ENCODE results near the gene KLHL8. TPM values are rescaled to one million over a fixed set of nuclear protein-coding genes. Genes with fewer than 3 reads are reported as not detected.
"Not testable (repeated sequence)": the region's sequence is repeated elsewhere in the genome, so short reads cannot be mapped to it uniquely, and the experiment has no call there.

Gene KLHL8
- total RNA-seq, 1 donor from 2014 or later, result 12.9 TPM

DNA sequence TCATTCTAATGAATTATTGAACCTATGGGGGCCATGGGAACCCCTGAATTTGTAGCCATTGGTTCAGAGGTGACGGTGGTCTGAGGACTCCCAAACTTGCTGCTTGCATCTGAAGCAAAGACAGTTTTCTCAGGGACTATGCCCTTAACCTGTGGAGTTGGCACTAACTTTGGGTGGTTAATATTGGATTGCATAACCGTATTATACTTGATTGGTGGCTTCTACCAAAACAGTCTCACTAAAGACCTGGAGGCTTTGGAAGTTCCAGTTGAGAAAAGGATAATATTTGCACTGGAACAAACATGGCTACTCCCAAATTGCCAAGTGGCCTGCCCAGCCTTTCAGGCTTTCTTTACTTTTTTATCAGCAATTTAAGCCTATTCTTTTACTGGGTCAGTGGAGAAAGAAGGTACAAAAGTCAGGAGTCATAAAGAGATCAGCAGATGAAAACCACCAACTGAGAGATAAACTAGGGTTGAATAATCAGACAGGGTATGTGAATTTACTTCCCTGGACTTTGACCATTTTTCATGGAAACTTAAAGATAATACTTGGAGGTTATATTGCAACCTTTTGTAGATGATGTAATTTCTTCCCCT lies 7.9 kb upstream of the KLHL8 start:
- Histone ChIP-seq H3K4me3 (ENCODE audit: low read depth, low read length) (no peak overlapping the region), H3K36me3 (ENCODE audit: control insufficient read depth, insufficient read depth, low read length) (no peaks in the 10 kb centered on the region), H3K27me3 (ENCODE audit: control insufficient read depth, insufficient read depth, low read length) (peaks cover 4% of the 10 kb centered on the region)
- TF ChIP-seq, protein P1, sequence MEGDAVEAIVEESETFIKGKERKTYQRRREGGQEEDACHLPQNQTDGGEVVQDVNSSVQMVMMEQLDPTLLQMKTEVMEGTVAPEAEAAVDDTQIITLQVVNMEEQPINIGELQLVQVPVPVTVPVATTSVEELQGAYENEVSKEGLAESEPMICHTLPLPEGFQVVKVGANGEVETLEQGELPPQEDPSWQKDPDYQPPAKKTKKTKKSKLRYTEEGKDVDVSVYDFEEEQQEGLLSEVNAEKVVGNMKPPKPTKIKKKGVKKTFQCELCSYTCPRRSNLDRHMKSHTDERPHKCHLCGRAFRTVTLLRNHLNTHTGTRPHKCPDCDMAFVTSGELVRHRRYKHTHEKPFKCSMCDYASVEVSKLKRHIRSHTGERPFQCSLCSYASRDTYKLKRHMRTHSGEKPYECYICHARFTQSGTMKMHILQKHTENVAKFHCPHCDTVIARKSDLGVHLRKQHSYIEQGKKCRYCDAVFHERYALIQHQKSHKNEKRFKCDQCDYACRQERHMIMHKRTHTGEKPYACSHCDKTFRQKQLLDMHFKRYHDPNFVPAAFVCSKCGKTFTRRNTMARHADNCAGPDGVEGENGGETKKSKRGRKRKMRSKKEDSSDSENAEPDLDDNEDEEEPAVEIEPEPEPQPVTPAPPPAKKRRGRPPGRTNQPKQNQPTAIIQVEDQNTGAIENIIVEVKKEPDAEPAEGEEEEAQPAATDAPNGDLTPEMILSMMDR (IDR thresholded peaks at IDR 0.05; ENCODE audit: insufficient read depth, low read length, severe bottlenecking), result no peak
- DNase-seq (ENCODE audit: low read depth), result no peak
- no peak for FAIRE-seq

DNA sequence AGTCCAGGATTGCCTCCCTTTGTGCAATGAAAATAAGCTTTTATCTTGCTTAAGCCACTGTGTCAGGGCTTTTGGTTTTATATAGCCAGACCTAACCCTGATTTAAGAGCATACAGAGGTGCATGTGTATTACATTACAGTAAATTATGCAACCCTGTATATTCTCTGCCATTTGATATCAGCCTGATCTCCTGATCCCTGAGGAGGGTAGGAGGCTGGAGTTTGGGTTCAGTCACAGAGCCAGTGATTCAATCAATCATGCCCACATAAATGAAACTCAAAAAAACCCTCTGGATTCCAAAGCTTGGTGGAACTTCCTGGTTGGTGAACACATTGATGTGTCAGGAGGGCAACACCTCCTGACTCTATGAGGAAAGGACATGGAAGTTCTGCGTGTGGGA lies 7.3 kb upstream of the KLHL8 start:
- FAIRE-seq (no peak), DNase-seq (ENCODE audit: low read depth) (peak; percentile 5)
- no peak overlapping the region for H3K4me3 ChIP-seq (ENCODE audit: low read depth, low read length)
- H3K36me3 ChIP-seq (ENCODE audit: control insufficient read depth, insufficient read depth, low read length), result no peaks in the 10 kb centered on the region
- H3K27me3 ChIP-seq (ENCODE audit: control insufficient read depth, insufficient read depth, low read length), result peaks cover 4% of the 10 kb centered on the region
- TF ChIP-seq, protein P1 (IDR thresholded peaks at IDR 0.05; ENCODE audit: insufficient read depth, low read length, severe bottlenecking), result no peak

DNA sequence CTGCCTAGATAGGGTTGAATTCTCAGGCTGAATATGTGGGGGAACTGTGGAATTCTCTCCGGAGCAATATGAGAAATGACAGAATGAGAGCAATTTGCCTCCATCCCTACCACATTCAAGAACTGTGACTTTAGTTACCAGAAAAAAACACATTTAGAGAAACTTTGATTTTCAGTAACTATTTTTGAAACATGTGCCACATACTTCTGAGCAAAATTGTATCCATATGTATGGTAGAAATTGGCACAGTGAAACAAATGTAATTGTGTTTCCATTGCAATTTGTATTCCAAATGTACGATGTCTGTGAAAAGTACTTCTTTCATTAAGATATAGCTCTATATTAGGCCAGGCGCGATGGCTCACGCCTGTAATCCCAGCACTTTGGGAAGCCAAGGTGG lies 5.5 kb upstream of the KLHL8 start:
- Histone ChIP-seq H3K4me3 (ENCODE audit: low read depth, low read length) (no peak overlapping the region), H3K36me3 (ENCODE audit: control insufficient read depth, insufficient read depth, low read length) (no peaks in the 10 kb centered on the region), H3K27me3 (ENCODE audit: control insufficient read depth, insufficient read depth, low read length) (peaks cover 4% of the 10 kb centered on the region)
- TF ChIP-seq, protein P1 (IDR thresholded peaks at IDR 0.05; ENCODE audit: insufficient read depth, low read length, severe bottlenecking), result no peak
- no peak for DNase-seq (ENCODE audit: low read depth)
- no peak for FAIRE-seq

DNA sequence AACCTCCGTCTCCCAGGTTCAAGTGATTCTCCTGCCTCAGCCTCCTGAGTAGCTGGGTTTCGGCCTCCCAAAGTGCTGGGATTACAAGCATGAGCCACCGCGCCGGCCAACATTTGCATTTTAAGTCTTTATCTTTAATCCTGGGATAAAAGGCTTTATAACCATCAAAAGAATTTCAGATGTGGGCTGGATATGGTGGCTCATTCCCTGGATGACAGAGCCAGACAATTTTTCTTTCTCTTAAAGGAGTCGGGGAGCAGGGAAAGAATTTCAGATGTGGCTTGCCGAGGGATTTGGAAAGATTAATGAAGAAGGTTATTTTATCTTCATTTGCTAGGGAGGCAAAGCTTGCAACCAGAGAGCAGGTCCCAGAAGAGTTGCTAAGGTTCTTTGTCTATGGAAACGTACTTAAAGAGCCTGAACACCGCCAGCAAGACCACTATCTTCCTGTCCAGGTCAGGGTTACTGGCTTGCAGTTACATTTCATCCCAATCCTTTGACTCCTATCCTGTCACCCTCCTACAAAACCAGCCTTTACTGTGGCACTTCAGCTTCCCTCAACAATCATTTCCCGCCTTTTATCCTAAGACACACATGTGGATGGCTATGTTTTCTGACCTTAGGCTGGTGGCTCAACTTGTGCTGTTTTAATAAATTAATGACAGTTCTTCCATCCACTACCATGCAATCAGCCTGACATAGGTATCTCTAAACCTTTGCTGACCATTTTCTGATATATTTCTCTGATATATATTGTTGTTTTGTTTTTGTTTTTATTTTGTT lies 3.9 kb upstream of the KLHL8 start:
- TF ChIP-seq, protein P1 (IDR thresholded peaks at IDR 0.05; ENCODE audit: insufficient read depth, low read length, severe bottlenecking), result no peak
- FAIRE-seq (no peak), DNase-seq (ENCODE audit: low read depth) (no peak)
- Histone ChIP-seq H3K4me3 (ENCODE audit: low read depth, low read length) (no peak overlapping the region), H3K27me3 (ENCODE audit: control insufficient read depth, insufficient read depth, low read length) (no peaks in the 10 kb centered on the region), H3K36me3 (ENCODE audit: control insufficient read depth, insufficient read depth, low read length) (no peaks in the 10 kb centered on the region)

DNA sequence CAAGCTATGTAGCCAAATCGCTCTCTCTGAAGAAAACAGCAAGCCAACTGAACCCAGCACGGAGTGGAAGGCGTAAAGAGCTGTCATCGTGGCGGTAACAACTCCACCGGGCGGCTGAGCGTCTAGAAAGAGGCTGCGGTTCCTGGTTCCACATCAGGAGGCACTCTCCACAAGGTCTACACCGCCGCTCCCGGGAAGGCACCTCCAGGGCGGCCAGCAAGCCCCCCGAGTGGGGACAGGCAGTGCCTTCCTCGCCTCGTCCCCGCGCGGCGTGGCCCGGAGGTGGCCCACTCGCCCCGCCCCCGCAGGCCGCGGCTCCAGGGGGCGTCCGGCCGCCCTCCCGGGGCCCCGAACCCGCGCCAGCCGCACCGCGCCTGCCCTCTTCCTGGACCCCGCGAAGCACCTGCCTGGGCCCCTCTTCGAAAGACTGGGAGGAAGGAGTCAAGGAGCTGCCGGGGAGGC lies 755 bp downstream of the KLHL8 start:
- peak; percentile 18 for DNase-seq (ENCODE audit: low read depth)
- FAIRE-seq, result no peak
- peak overlapping the region; percentile 86 for H3K4me3 ChIP-seq (ENCODE audit: low read depth, low read length)
- TF ChIP-seq, protein P1 (IDR thresholded peaks at IDR 0.05; ENCODE audit: insufficient read depth, low read length, severe bottlenecking), result peak; percentile 45
- H3K36me3 ChIP-seq (ENCODE audit: control insufficient read depth, insufficient read depth, low read length), result no peaks in the 10 kb centered on the region
- no peaks in the 10 kb centered on the region for H3K27me3 ChIP-seq (ENCODE audit: control insufficient read depth, insufficient read depth, low read length)

DNA sequence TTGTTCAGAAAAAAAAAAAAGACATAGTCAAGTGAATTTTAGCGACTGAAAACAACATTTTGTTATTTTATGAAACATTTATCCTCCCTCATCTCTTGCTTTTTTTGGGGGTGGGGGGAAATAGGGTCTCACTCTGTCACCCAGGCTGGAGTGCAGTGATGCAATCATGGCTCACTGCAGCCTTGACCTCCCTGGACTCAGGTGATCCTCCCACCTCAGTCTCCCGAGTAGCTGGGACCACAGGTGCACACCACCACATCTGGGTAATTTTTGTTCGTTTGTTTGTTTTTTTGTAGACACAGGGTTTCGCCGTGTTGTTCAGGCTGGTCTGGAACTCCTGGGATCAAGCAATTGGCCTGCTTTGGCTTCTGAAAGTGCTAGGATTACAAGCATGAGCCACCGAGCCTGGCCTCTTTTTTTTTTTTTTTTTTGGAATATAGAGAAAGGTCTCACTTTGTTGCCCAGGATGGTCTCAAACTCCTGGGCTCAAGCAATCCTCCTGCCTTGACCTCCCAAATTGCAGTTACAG lies 3.1 kb downstream of the KLHL8 start:
- not testable (repeated sequence) for H3K36me3 ChIP-seq (ENCODE audit: control insufficient read depth, insufficient read depth, low read length); H3K27me3 ChIP-seq (ENCODE audit: control insufficient read depth, insufficient read depth, low read length); FAIRE-seq; H3K4me3 ChIP-seq (ENCODE audit: low read depth, low read length); DNase-seq (ENCODE audit: low read depth)

Data from bronchial epithelial cell (primary cell).